Osteoblast (primary cell): ENCODE results near the gene HDAC1. TPM values are rescaled to one million over a fixed set of nuclear protein-coding genes. Genes with fewer than 3 reads are reported as not detected.
A peak's percentile ranks its signal among the peaks of the same experiment; 100 is the strongest.
"Not testable (repeated sequence)": the region's sequence is repeated elsewhere in the genome, so short reads cannot be mapped to it uniquely, and the experiment has no call there.

Experiments used
- DNase-seq: peaks from one replicate; pipeline ENCODE4 v3.0.0; 2011; ENCODE audit warnings: low spot score, mixed read lengths; ENCODE audit not compliant: insufficient read length; ENCODE audit errors: missing footprints
- H2AFZ ChIP-seq: 2 replicates; pipeline ENCODE4 v1.6.0; 2011; ENCODE audit warnings: mild to moderate bottlenecking, low read length
- H3K27ac ChIP-seq: 2 replicates; pipeline ENCODE4 v1.5.1; 2011; ENCODE audit warnings: mild to moderate bottlenecking, low read depth, low read length, moderate library complexity
- H3K27me3 ChIP-seq: 2 replicates; pipeline ENCODE4 v1.6.0; 2012; ENCODE audit warnings: mild to moderate bottlenecking, control low read depth, inconsistent platforms, low read length, moderate library complexity; ENCODE audit not compliant: insufficient read depth
- H3K36me3 ChIP-seq: 2 replicates; pipeline ENCODE4 v1.5.1; 2011; ENCODE audit warnings: mild to moderate bottlenecking, low read length, control low read depth, moderate library complexity; ENCODE audit not compliant: insufficient read depth
- H3K4me1 ChIP-seq: 2 replicates; pipeline ENCODE4 v1.5.1; 2011; ENCODE audit warnings: mild to moderate bottlenecking, low read length, control low read depth, moderate library complexity; ENCODE audit not compliant: insufficient read depth
- H3K4me2 ChIP-seq: 2 replicates; pipeline ENCODE4 v1.6.0; 2011; ENCODE audit warnings: mild to moderate bottlenecking, low read length; ENCODE audit not compliant: insufficient read depth
- H3K4me3 ChIP-seq: fragments of 200-600 bp; sonication (generic); 3 replicates; pipeline ENCODE4 v1.5.1; 2012; ENCODE audit warnings: mild to moderate bottlenecking, low read length, inconsistent platforms; ENCODE audit not compliant: insufficient read depth
- H3K79me2 ChIP-seq: 2 replicates; pipeline ENCODE4 v1.6.0; 2012; ENCODE audit warnings: mild to moderate bottlenecking, low read length, control low read depth, inconsistent platforms; ENCODE audit not compliant: insufficient read depth
- H3K9me3 ChIP-seq: 2 replicates; pipeline ENCODE4 v1.5.1; 2011; ENCODE audit warnings: low read depth, low read length, control low read depth
- H4K20me1 ChIP-seq: 2 replicates; pipeline ENCODE4 v1.6.0; 2012; ENCODE audit warnings: mild to moderate bottlenecking, low read length, control low read depth; ENCODE audit not compliant: insufficient read depth
- CTCF ChIP-seq: IDR thresholded peaks from 2 replicates; pipeline ENCODE4 v1.5.1; 2011; ENCODE audit warnings: mild to moderate bottlenecking, low read depth, low read length, moderate library complexity; ENCODE audit errors: extremely low read depth
- total RNA-seq: library from RNA; depleted of rRNA; stranded (reverse); fragments of >200 nt; gene quantifications from 2 replicates; pipeline ENCODE4 v1.2.3, GENCODE V29; 2012

The HDAC1 gene
- total RNA-seq, 1 donor: 44.5 TPM

GRCh38 chr1:32286763-32287162 is 5.1 kb upstream of the HDAC1 start:
- H3K4me2 ChIP-seq: no peak overlapping the region
- no peak for TF ChIP-seq CTCF
- DNase-seq: peak; percentile 6

GRCh38 chr1:32289256-32289655 is 2.6 kb upstream of the HDAC1 start:
- Histone ChIP-seq H3K27ac (no peak overlapping the region), H3K27me3 (no peaks in the 10 kb centered on the region), H3K9me3 (no peaks in the 10 kb centered on the region), H3K79me2 (peaks cover 15% of the 10 kb centered on the region), H3K4me3 (no peak overlapping the region), H3K4me2 (no peak overlapping the region), H3K36me3 (no peaks in the 10 kb centered on the region), H2AFZ (no peak overlapping the region), H4K20me1 (no peaks in the 10 kb centered on the region), H3K4me1 (peaks cover 11% of the 10 kb centered on the region)
- DNase-seq: no peak
- no peak for TF ChIP-seq CTCF

More at GRCh38 chr1:32286763-32287162, 5.1 kb upstream of the HDAC1 start:
- Histone ChIP-seq H3K9me3 (no peaks in the 10 kb centered on the region), H3K79me2 (no peaks in the 10 kb centered on the region), H3K27me3 (no peaks in the 10 kb centered on the region), H3K27ac (no peak overlapping the region), H3K4me3 (no peak overlapping the region), H2AFZ (no peak overlapping the region), H3K36me3 (no peaks in the 10 kb centered on the region), H4K20me1 (no peaks in the 10 kb centered on the region), H3K4me1 (peaks cover 7% of the 10 kb centered on the region)

- H3K27me3 ChIP-seq: no peaks in the 10 kb centered on the region
- peak overlapping the region; percentile 72 for H3K27ac ChIP-seq
Observed at GRCh38 chr1:32291145-32291707, 657 bp upstream of the HDAC1 start.

GRCh38 chr1:32298211-32298610 is 6.3 kb downstream of the HDAC1 start:
- not testable (repeated sequence) for H3K9me3 ChIP-seq, DNase-seq, H2AFZ ChIP-seq, H3K4me1 ChIP-seq, H3K4me2 ChIP-seq, H3K36me3 ChIP-seq, H3K4me3 ChIP-seq, H3K27ac ChIP-seq, H3K27me3 ChIP-seq
- H4K20me1 ChIP-seq: peaks cover 23% of the 10 kb centered on the region
- H3K79me2 ChIP-seq: peaks cover 53% of the 10 kb centered on the region

More at GRCh38 chr1:32291145-32291707, 657 bp upstream of the HDAC1 start:
- peaks cover 31% of the 10 kb centered on the region for H3K79me2 ChIP-seq
- peaks cover 11% of the 10 kb centered on the region for H3K4me1 ChIP-seq
- TF ChIP-seq CTCF: no peak
- no peaks in the 10 kb centered on the region for H3K36me3 ChIP-seq
- H3K9me3 ChIP-seq: no peaks in the 10 kb centered on the region
- H2AFZ ChIP-seq: peak overlapping the region; percentile 85
- DNase-seq: peak; percentile 92
- H3K4me3 ChIP-seq: peak overlapping the region; percentile 98
- H3K4me2 ChIP-seq: peak overlapping the region; percentile 92
- peaks cover 3% of the 10 kb centered on the region for H4K20me1 ChIP-seq
